GM15510 (cell line): ENCODE data around the gene MYO3A.

ENCODE experiments used
- POLR2A ChIP-seq: IDR thresholded peaks from 3 replicates; pipeline ENCODE4 v1.6.1; 2011; ENCODE audit warnings: borderline replicate concordance; ENCODE audit not compliant: insufficient read length; ENCODE audit errors: extremely low read depth

The MYO3A gene

DNA sequence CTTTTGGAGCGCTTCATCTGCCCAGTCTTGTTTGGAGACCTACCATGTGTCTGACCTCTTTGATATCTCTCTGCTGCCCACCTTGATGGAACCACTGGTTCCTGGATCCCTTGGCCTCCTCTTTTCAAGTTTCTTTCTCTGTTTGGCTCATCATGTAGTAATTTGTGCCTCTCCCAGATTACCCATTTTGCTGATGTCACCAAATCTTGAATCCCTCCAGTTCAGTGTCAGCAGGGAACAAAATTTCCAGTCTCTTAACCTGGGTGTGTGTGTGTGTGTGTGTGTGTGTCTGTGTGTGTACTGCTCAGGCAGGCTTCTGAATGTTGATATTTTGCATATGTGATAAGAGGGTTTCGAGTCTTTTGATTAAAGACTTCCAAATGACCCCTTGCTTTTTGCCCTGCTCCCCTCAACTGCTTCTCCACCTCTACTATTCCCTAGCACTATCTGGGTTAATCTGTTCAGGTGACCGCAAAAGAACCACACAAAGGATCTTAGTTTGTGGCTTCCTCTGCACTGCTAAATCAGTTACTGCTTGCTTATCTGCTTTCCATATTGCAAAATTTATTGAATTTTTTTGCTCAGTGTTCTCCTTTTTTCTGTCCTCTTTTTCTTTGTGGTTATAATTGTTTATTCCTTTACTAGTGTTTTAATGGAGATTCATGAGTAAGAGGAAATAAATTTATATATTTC is 25.7 kb downstream of the MYO3A start:
- no peak for TF ChIP-seq POLR2A

DNA sequence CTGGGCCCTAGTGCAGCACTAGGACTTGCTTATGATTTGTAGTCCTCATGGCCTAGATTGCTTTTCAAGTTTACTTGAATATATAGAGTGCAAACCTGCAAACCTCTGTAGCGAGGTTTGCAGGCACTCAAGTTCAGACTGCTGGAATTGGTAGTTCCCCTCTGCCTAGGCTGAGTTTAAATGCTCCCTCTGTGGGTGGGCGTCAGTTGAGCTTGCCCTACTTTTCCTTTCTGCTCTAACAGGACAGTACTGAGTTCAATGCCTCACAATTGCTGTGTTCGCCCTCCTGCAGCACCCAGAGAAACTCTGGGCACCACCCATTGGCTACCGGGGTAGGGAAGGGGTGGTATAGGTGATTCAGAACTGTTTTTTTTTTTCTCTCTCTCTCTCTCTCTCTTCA is 31.6 kb downstream of the MYO3A start:
- TF ChIP-seq POLR2A, result no peak

DNA sequence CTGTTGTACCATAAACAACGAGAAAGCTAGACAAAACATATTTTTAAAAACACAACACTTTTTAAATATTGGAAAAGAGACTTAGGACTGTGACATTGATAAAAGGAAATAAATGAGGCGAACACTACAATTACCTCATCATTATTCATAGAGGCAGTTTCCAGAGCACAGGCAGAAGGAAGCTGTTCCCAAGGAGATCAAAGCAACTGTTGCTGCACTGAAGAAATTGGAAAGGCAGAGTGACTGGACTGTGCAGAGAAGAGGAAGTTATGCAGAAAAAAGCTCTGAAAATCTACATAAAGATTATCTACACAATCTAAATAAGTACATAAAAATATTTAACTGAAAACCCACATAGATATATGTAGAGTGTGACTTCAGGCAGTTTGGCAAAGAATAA is 32.8 kb downstream of the MYO3A start:
- TF ChIP-seq POLR2A, result no peak

DNA sequence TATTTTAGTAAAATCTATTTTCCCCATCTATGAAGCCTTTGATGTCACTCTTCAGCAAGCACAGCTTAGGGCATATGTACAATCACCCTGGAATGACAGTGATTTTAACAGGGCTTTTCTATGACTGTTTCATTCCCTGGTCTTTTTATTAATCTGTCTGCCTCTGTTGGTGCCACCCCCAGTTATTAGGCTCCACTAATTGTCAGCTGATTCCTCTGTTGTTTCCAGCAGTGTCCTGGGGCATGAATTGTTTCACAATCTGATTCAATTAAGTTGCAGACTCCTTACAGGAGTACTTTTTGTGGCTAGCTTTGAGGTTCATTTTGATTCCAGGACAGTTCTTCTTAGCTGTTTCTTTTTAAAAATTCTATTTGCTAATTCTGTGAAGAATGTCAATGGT is 38.6 kb downstream of the MYO3A start:
- TF ChIP-seq POLR2A, result no peak

DNA sequence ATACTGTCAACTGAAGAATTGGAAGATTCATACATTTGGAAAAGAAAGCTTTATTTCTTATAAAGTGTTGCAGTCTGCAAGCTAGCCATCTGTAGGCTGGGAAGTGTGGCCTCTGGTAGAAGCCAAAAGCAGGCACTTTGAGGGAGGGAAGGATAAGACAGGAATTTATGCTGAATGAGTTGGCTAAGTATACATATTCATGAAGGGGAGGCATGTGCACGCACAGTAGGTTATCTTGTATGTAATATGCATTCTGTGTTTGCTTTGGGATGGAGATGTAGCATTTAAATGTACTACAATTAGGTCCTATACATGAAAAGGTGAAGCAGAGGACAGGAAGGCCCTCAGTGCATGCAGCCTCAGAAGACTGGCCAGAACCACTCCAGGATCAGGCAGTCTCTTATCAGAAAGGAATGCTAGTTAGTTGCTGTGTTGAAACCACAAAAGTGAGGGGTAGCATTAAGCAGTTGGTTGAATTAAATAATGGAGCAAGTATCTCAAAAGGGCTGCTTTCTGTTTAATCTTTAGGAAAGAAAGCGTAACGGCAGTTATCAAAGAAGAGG is 40.9 kb downstream of the MYO3A start:
- no peak for TF ChIP-seq POLR2A

DNA sequence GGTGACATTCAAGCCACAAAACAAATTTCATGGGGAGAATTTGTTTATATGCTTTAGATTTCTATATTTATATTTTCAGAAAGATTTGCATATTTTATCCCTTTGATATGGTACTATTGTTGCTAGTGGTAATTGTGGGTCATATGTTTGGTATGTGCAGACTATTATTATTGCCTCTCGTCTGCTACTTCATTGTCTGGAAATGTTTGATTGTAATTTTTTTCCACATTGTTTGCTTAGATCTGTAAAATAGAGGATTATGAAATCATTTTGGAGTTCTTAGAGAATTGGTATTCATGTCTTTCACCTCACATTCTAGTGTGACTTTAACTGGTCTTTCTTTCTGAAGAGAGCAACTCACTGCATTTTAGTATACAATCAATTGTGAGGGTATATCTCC is 44.7 kb downstream of the MYO3A start:
- TF ChIP-seq POLR2A, result no peak

DNA sequence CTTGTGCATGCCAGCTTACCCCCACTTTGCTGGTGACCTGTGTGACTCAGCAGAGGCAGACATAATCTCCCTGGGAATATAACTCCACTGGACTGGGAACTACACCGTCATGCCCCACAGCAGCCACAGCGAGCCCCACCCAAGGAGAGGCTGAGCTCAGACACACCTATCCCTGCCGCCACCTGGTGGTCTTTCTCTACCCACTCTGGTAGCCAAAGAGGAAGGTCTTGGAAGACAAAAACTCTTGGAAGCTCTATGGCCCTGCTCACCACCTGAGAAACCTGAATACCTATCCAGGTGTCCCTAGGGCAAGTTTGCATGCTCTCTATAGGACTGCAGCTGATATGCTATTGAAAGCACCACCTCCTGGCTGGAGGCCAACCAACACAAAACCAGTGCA is 48.1 kb downstream of the MYO3A start:
- no peak for TF ChIP-seq POLR2A

DNA sequence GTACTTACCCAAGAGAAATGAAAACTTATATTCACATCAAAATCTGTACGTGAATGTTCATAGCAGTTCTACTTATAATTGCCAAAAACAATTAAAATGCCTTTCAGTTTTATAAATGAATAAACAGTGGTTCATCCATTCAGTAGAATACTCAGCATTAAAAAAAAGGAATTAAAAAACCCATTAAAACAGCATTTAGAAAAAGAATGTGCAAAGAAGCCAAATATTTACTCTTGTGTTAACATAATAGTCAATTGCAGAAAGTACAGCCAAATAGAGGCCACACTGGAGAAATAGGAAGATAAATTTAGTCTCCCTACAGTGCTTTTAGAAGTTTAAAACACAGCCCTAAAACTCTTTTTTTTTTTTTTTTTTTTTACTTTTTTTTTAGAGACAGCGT is 54.6 kb downstream of the MYO3A start:
- TF ChIP-seq POLR2A, result no peak

DNA sequence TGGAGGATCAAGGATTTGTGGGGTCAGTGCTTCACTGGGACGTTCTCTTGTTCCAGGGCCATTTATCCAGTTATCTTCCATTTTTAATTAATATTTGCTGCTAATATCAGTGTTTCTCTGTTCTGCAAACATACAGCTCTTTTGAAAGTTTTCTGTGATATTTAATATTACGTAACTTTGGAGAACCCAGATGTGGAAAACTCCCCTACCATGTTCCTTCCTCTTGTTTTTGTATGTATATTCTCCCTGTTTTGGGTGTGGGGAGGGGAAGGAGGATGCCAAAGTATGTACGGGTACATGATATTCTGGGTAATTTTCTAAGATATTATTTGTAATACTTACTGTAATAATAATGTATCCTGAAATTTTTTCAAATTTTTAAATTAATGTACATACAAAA is 55.9 kb downstream of the MYO3A start:
- no peak for TF ChIP-seq POLR2A

DNA sequence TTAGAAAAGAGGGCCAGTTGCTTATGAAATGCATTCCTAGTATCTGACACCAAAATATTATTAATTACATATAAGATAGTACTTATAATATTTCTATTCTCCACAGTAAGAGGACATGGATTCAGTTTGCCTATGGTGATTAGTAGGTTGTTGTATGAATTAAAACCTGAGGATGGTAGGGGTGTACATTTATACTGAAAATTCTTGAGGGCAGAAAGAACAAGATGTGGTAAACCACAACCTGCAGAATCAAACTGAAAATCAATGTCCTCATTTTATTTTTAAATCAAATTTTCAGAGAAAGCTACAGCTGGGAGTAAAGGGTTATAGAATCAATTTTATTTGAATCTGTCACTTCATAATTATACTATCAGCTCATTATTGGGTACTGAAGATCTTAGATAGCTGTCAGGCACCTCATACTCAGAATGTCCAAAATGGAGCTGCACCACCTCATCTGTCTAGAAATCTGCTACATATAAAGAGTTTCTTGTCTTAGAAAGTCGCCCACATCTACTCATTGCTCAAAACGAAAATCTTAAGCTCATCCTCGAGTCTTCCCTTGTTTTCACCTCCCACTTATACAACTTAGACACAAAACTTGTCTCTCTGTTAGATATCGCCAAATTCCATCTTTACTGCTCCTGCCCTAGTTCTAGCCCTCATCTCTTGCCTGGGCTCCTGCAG is 65.4 kb downstream of the MYO3A start:
- no peak for TF ChIP-seq POLR2A

DNA sequence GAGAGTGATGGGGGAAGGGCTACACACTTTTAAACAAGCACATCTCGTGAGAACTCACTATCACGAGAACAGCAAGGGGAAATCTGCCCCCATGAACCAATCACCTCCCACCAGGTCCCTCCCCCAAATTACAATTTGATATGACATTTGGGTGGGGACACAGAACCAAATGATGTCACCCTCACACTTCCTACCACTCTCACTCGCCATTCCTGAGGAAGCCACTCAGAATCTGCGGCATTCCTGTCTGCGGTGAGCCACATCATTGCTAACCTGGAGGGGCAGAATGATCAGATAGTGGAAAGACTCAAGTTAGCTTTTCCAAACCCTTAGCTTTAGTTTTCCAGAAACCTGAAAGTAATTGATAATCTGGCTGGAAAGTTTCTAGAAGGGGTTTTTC is 66.9 kb downstream of the MYO3A start:
- no peak for TF ChIP-seq POLR2A

DNA sequence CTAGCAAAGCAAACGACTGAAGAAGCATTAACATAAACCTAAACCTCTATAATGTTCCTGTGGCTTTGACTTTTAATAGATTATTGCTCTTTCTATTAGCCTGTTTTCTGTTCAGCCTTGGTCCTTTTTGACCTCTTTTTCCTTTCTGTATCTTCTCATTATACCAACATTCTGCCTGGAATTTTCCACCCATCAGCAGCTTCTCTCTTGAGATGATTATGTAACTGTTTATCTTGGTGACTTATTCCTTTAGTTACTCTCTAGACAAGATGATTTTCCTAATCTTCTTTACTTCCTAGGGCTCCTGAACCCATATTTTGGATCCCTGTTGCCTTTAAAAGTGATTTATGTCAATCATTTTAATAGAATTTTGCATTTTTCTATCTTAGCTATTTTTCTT is 81.1 kb downstream of the MYO3A start:
- no peak for TF ChIP-seq POLR2A

DNA sequence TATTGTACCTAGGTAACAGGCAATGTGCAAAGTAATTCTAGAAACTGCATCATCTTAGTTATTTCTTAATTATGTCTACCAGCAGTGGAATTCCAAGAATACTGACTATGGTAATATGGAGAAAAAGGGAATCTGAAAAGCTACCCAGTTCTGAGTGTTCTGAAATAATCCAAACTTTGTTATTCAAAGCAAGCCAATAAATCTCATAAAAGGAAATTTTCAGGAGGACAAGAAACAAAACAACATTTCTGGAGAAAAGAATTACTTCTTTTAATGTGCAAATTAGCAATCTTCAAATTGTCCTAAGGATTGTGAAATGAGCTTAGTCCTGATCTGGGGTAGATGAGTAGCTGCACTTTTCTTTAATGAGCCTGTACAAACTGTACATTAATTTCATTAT is 88.8 kb downstream of the MYO3A start:
- TF ChIP-seq POLR2A, result no peak

DNA sequence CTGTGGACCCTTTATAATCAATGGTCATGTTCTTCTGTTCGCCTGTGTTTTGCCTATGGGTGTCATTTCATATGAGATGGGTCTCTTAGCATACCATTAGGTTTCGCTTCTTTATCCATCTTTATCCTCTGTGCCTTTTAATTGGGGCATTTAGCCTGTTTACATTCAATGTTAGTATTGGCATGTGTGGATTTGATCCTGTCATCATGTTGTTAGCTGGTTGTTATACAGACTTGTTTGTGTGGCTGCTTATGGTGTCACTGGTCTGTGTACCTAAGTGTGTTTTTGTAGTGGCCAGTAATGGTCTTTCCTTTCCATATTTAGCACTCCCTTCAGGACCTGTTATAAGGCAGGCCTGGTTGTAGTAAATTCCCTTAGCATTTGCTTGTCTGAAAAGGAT is 90.3 kb downstream of the MYO3A start:
- no peak for TF ChIP-seq POLR2A

DNA sequence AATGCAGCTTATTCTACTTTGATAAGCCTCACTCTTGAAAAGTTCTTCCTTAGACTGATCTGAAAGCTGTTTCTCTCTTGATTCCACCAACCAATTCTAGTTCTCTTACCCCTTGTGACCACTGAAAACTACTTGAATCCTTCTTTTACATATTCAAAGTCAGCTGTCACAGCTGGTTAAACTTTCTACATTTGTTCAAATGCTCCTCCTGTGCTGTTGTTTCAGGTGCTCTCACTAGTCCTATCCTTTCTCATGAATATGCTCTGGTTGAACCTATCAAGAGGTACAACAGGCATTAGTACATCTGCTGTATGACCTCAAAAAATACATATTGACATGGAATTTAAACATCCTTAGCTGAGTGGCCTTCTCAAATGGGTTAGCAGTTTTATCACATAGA is 91.5 kb downstream of the MYO3A start:
- TF ChIP-seq POLR2A, result no peak

DNA sequence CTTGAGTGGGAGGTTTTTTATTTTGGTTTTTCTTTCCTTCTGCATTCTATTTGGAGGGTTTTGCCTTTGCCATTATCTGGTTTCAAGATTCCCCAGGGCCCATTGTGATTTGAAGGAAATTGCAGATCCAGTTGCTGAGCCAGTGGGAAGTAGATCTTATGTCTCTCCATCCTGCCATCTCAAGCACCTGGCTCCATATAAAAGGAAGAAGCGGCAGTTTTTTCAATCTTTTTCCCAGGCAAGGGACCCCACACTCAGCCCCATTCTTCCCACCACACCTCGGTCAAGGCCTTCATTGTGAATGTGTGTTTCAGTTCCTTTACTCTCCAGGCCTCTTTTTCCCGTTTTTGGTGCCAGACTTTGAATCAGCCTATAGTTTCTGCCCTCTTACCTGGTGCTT is 95.8 kb downstream of the MYO3A start:
- TF ChIP-seq POLR2A, result no peak
